Suprapubic skin (tissue), 3 donors: ENCODE data around the gene USF2.

Experiments
- CTCF ChIP-seq, 2 donors: fragments of 200-600 bp in 1 of 2; fragments of 450-650 bp in 1 of 2; sonication (generic) in 1 of 2; IDR thresholded peaks; one replicate each; pipeline ENCODE4 v1.5.1; 2016 to 2019; ENCODE audit warnings: antibody characterized with exemption in 2 of 2, mild to moderate bottlenecking in 1 of 2, moderate library complexity in 1 of 2
- POLR2A ChIP-seq, 2 donors: fragments of 450-650 bp; IDR thresholded peaks; one replicate each; pipeline ENCODE4 v1.6.1; 2017; ENCODE audit warnings: antibody characterized with exemption in 2 of 2, mild to moderate bottlenecking in 2 of 2, moderate library complexity in 2 of 2

GRCh38 chr19:35256566-35256965 lies 12.2 kb upstream of the USF2 start:
- TF ChIP-seq CTCF (IDR thresholded peaks at IDR 0.05) (no peak), POLR2A (IDR thresholded peaks at IDR 0.05) (no peak)
